ENCODE results near the gene JPH3. TPM values are rescaled to one million over a fixed set of nuclear protein-coding genes. Genes with fewer than 3 reads are reported as not detected.

The JPH3 gene
- total RNA-seq, 1 experiment from 2014 or later: 39.0 TPM

- H3K4me3 Mint-ChIP-seq: no peak overlapping the region
- POLR2A ChIA-PET: no interaction called here
- no peaks in the 10 kb centered on the region for H3K27me3 Mint-ChIP-seq (ENCODE audit: low read depth)
Observed at GRCh38 chr16:87583453-87584131, 18.7 kb upstream of the JPH3 start.

GRCh38 chr16:87584271-87584670 lies 18.0 kb upstream of the JPH3 start:
- no peak for DNase-seq (ENCODE audit: low spot score)

More at GRCh38 chr16:87583453-87584131, 18.7 kb upstream of the JPH3 start:
- Mint-ChIP-seq H3K9me3 (peaks cover 6% of the 10 kb centered on the region), H3K36me3 (no peaks in the 10 kb centered on the region), H3K4me1 (peaks cover 22% of the 10 kb centered on the region), H3K27ac (0 out of 2 replicates have a peak overlapping the region, but pooled peaks have one; percentile 42)
- TF ChIP-seq ZNF423 (CRISPR knock-in tag; IDR thresholded peaks at IDR 0.05) (peak; percentile 84), ETV6 (CRISPR knock-in tag; IDR thresholded peaks at IDR 0.05) (no peak), NR2C2 (CRISPR knock-in tag; IDR thresholded peaks at IDR 0.05) (no peak)
- DNase-seq (ENCODE audit: low spot score): no peak
- CTCF ChIA-PET: interaction anchor here (1.0 to 11.5 kb wide), 3 partner anchors 12 to 52 kb away, joined by 3 to 235 read pairs (median 44); no protein-coding TSS in a partner anchor
- peak; percentile 29; the same call in 1 of the 2 replicates for ATAC-seq

GRCh38 chr16:87584975-87585374 lies 17.3 kb upstream of the JPH3 start:
- Mint-ChIP-seq H3K27me3 (ENCODE audit: low read depth) (peaks cover 5% of the 10 kb centered on the region; the same call in 1 of the 2 replicates), H3K36me3 (no peaks in the 10 kb centered on the region), H3K4me3 (no peak overlapping the region), H3K9me3 (peaks cover 6% of the 10 kb centered on the region), H3K27ac (no peak overlapping the region), H3K4me1 (peaks cover 27% of the 10 kb centered on the region)
- CTCF ChIA-PET: interaction anchor here (1.0 to 11.5 kb wide), 4 partner anchors 13 to 98 kb away, joined by 3 to 235 read pairs (median 28); no protein-coding TSS in a partner anchor
- ATAC-seq (no peak), DNase-seq (ENCODE audit: low spot score) (no peak)
- POLR2A ChIA-PET: no interaction called here
- TF ChIP-seq ZNF263 (CRISPR knock-in tag; IDR thresholded peaks at IDR 0.05; ENCODE audit: low read depth) (no peak), AR (CRISPR knock-in tag; IDR thresholded peaks at IDR 0.05) (no peak), ARID4B (CRISPR knock-in tag; IDR thresholded peaks at IDR 0.05; ENCODE audit: borderline replicate concordance) (no peak), ZNF232 (CRISPR knock-in tag; IDR thresholded peaks at IDR 0.05) (no peak), OVOL2 (CRISPR knock-in tag; IDR thresholded peaks at IDR 0.05; ENCODE audit: borderline replicate concordance) (no peak), SP1 (CRISPR knock-in tag; conservative IDR thresholded peaks at IDR 0.05) (no peak), ZBTB43 (CRISPR knock-in tag; IDR thresholded peaks at IDR 0.05) (no peak), SOX15 (CRISPR knock-in tag; IDR thresholded peaks at IDR 0.05) (no peak), NFATC4 (CRISPR knock-in tag; IDR thresholded peaks at IDR 0.05) (no peak), SMAD3 (CRISPR knock-in tag; IDR thresholded peaks at IDR 0.05; ENCODE audit: borderline replicate concordance) (no peak), RORB (CRISPR knock-in tag; IDR thresholded peaks at IDR 0.05) (no peak), ZNF219 (CRISPR knock-in tag; IDR thresholded peaks at IDR 0.05; ENCODE audit: borderline replicate concordance) (no peak), TEAD4 (CRISPR knock-in tag; IDR thresholded peaks at IDR 0.05) (no peak), STAT6 (CRISPR knock-in tag; conservative IDR thresholded peaks at IDR 0.05; ENCODE audit: low read depth) (no peak)

More at GRCh38 chr16:87584271-87584670, 18.0 kb upstream of the JPH3 start:
- peaks cover 27% of the 10 kb centered on the region for H3K4me1 Mint-ChIP-seq
- H3K27ac Mint-ChIP-seq: no peak overlapping the region
- TF ChIP-seq ZNF416 (CRISPR knock-in tag; IDR thresholded peaks at IDR 0.05) (no peak), ZNF396 (CRISPR knock-in tag; IDR thresholded peaks at IDR 0.05; ENCODE audit: borderline replicate concordance) (no peak), MAX (CRISPR knock-in tag; IDR thresholded peaks at IDR 0.05) (no peak), NFATC4 (CRISPR knock-in tag; IDR thresholded peaks at IDR 0.05) (no peak)
- no peak for ATAC-seq
- no peaks in the 10 kb centered on the region for H3K36me3 Mint-ChIP-seq
- no peak overlapping the region for H3K4me3 Mint-ChIP-seq
- peaks cover 5% of the 10 kb centered on the region; the same call in 1 of the 2 replicates for H3K27me3 Mint-ChIP-seq (ENCODE audit: low read depth)
- H3K9me3 Mint-ChIP-seq: peaks cover 6% of the 10 kb centered on the region
- ChIA-PET POLR2A (no interaction called here), CTCF (interaction anchor here (1.0 to 11.5 kb wide), 4 partner anchors 12 to 51 kb away, joined by 3 to 235 read pairs (median 48); no protein-coding TSS in a partner anchor)
